DOHH2 (cell line): Measurements from ENCODE around the gene MTTP.

Experiments used
- H3F3A ChIP-seq: fragments of 200-600 bp; sonication (generic), shearing (Covaris generic); 2 replicates; pipeline ENCODE4 v1.6.0; 2016; ENCODE audit warnings: antibody characterized with exemption, mild to moderate bottlenecking; ENCODE audit not compliant: control insufficient read depth, insufficient read depth
- H3K27ac ChIP-seq: fragments of 200-600 bp; sonication (generic); 2 replicates; pipeline ENCODE4 v1.5.1; 2014; ENCODE audit warnings: low read depth, mild to moderate bottlenecking, low read length, moderate library complexity
- H3K27me3 ChIP-seq: fragments of 200-600 bp; sonication (generic); 2 replicates; pipeline ENCODE4 v1.6.1; 2014; ENCODE audit warnings: mild to moderate bottlenecking, low read length, mixed read lengths; ENCODE audit not compliant: control insufficient read depth
- H3K36me3 ChIP-seq: fragments of 200-600 bp; sonication (generic); 2 replicates; pipeline ENCODE4 v1.6.1; 2014; ENCODE audit warnings: mild to moderate bottlenecking, low read length, moderate library complexity, mixed read lengths; ENCODE audit not compliant: control insufficient read depth
- H3K4me1 ChIP-seq: fragments of 200-600 bp; sonication (generic); 2 replicates; pipeline ENCODE4 v1.6.1; 2014; ENCODE audit warnings: mild to moderate bottlenecking, low read length, mixed read lengths; ENCODE audit not compliant: control insufficient read depth
- H3K4me2 ChIP-seq: fragments of 200-600 bp; sonication (generic); 2 replicates; pipeline ENCODE4 v1.6.0; 2014; ENCODE audit warnings: mild to moderate bottlenecking, low read length, moderate library complexity
- H3K4me3 ChIP-seq: fragments of 200-600 bp; sonication (generic); 2 replicates; pipeline ENCODE4 v1.5.1; 2014; ENCODE audit warnings: mild to moderate bottlenecking, low read length, mixed read lengths
- H3K79me2 ChIP-seq: fragments of 200-600 bp; sonication (generic); 2 replicates; pipeline ENCODE4 v1.6.1; 2014; ENCODE audit warnings: mild to moderate bottlenecking, low read length, mixed read lengths; ENCODE audit not compliant: control insufficient read depth
- H3K9me2 ChIP-seq: fragments of 200-600 bp; sonication (generic); replicated peaks from 2 replicates; pipeline ENCODE4 v1.6.1; 2014; ENCODE audit warnings: mild to moderate bottlenecking, low read length, mixed read lengths; ENCODE audit not compliant: control insufficient read depth
- H3K9me3 ChIP-seq: fragments of 200-600 bp; sonication (generic); 2 replicates; pipeline ENCODE4 v1.6.1; 2014; ENCODE audit warnings: antibody characterized with exemption, low read length, mixed read lengths; ENCODE audit not compliant: control insufficient read depth, insufficient read depth
- H4K20me1 ChIP-seq: fragments of 200-600 bp; sonication (generic); 2 replicates; pipeline ENCODE4 v1.6.0; 2014; ENCODE audit warnings: low read depth, mild to moderate bottlenecking, antibody characterized with exemption, low read length, moderate library complexity; ENCODE audit not compliant: control insufficient read depth, insufficient read depth
- CTCF ChIP-seq: fragments of 200-600 bp; sonication (generic); IDR thresholded peaks from one replicate; pipeline ENCODE4 v1.5.1; 2014; ENCODE audit warnings: antibody characterized with exemption, mild to moderate bottlenecking, low read depth, low read length; ENCODE audit not compliant: poor library complexity, severe bottlenecking
- EZH2phosphoT487 ChIP-seq: fragments of 200-600 bp; sonication (generic); IDR thresholded peaks from 2 replicates; pipeline ENCODE4 v1.6.1; 2017; ENCODE audit warnings: borderline replicate concordance, mild to moderate bottlenecking, antibody characterized with exemption, low read length, moderate library complexity, mixed read lengths

The MTTP gene

DNA sequence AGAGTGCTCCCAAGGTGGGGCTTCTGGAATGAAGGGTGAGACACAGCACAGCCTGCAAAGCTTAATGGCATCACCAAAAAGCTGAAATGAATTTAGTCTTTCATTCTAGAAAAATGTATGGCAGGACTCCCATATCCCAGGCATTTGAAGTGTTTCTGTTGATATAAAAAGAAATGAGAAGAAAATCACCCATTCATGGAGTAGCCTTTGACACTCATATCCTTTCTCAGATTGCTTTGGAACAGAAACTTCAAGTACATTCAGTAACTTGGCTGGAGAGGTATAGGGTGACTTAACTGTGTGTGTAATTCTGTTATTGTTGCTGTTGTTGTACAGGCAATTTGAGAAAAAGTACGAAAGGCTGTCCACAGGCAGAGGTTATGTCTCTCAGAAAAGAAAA is 47.7 kb downstream of the MTTP start:
- no peak overlapping the region for H3K4me2 ChIP-seq
- H3K79me2 ChIP-seq: no peaks in the 10 kb centered on the region
- H3K36me3 ChIP-seq: no peaks in the 10 kb centered on the region
- no peak overlapping the region for H3K27ac ChIP-seq
- no peaks in the 10 kb centered on the region for H4K20me1 ChIP-seq
- no peaks in the 10 kb centered on the region for H3K4me1 ChIP-seq
- no peaks in the 10 kb centered on the region for H3K9me2 ChIP-seq
- no peaks in the 10 kb centered on the region for H3K9me3 ChIP-seq
- no peaks in the 10 kb centered on the region for H3K27me3 ChIP-seq
- no peaks in the 10 kb centered on the region for H3F3A ChIP-seq
- TF ChIP-seq EZH2phosphoT487 (no peak), CTCF (no peak)
- no peak overlapping the region for H3K4me3 ChIP-seq

- no peaks in the 10 kb centered on the region for H3K4me1 ChIP-seq
- no peak for TF ChIP-seq CTCF
- TF ChIP-seq EZH2phosphoT487: no peak
- H3F3A ChIP-seq: no peaks in the 10 kb centered on the region
- H3K27ac ChIP-seq: no peak overlapping the region
- H3K36me3 ChIP-seq: no peaks in the 10 kb centered on the region
- H3K4me3 ChIP-seq: no peak overlapping the region
- no peaks in the 10 kb centered on the region for H3K27me3 ChIP-seq
- no peaks in the 10 kb centered on the region for H3K79me2 ChIP-seq
- H3K9me2 ChIP-seq: no peaks in the 10 kb centered on the region
- no peak overlapping the region for H3K4me2 ChIP-seq
- H3K9me3 ChIP-seq: no peaks in the 10 kb centered on the region
- no peaks in the 10 kb centered on the region for H4K20me1 ChIP-seq
Measured at GRCh38 chr4:99624141-99624719, 49.6 kb downstream of the MTTP start.

DNA sequence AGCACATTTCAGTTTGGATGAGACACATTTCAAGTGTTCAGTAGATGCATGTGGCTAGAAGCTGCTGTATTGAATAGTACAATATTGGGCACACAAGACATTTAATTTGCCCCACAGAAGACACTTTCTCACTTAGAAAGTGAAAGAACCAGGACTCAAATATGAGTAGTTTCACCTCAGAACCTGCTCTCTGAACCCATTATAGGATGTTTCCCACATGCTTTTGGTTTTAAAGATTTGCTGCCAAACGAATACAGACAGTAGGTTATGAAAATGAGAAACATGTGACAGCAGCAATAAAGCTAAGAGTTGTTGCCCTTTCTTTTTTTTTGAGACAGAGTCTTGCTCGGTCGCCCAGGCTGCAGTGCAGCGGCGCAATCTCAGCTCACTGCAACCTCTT is 50.7 kb downstream of the MTTP start:
- Histone ChIP-seq H3K36me3 (no peaks in the 10 kb centered on the region), H3K79me2 (no peaks in the 10 kb centered on the region), H3K4me1 (no peaks in the 10 kb centered on the region), H3K9me2 (no peaks in the 10 kb centered on the region), H3K4me2 (no peak overlapping the region), H3F3A (no peaks in the 10 kb centered on the region), H4K20me1 (no peaks in the 10 kb centered on the region), H3K27ac (no peak overlapping the region), H3K9me3 (no peaks in the 10 kb centered on the region), H3K27me3 (no peaks in the 10 kb centered on the region), H3K4me3 (no peak overlapping the region)
- TF ChIP-seq EZH2phosphoT487: no peak
- TF ChIP-seq CTCF: no peak

- Histone ChIP-seq H3K36me3 (no peaks in the 10 kb centered on the region), H3K4me3 (no peak overlapping the region), H4K20me1 (no peaks in the 10 kb centered on the region), H3K79me2 (no peaks in the 10 kb centered on the region), H3K27ac (no peak overlapping the region), H3K9me2 (no peaks in the 10 kb centered on the region), H3K9me3 (no peaks in the 10 kb centered on the region), H3K4me1 (peaks cover 4% of the 10 kb centered on the region; the same call in 1 of the 2 replicates), H3K4me2 (no peak overlapping the region), H3K27me3 (no peaks in the 10 kb centered on the region), H3F3A (no peaks in the 10 kb centered on the region)
- no peak for TF ChIP-seq CTCF
- TF ChIP-seq EZH2phosphoT487: no peak
Measured at GRCh38 chr4:99628040-99628439, 53.4 kb downstream of the MTTP start.
